Measurements from ENCODE around the gene WNT16.

DNA sequence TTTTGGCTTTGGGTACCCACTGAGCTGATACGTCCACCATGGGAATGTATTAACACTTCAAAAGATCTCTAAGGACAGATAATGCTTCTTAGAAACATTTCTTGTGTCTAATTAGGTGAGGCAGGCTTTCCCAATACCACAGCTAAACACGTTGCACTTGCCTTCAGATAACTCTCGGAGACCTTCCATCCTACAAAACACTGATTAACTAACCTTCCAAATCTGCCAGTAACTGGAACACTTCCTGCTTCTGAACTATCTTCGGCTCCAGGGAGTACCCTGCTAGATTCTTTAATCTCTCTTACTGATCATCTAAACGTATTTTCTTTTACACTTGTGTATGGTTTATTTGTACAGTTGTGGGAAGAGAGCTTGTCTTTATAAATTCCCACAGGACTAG lies 1.1 kb upstream of the WNT16 start:
- TF ChIP-seq GATA2 (IDR thresholded peaks at IDR 0.05; ENCODE audit: low read depth, low read length) = no peak
- TF ChIP-seq GATA3 (IDR thresholded peaks at IDR 0.05; ENCODE audit: low read depth, low read length) = no peak
